GM23338 (cell line): ENCODE measurements around the gene CSTF3. TPM values are rescaled to one million over a fixed set of nuclear protein-coding genes. Genes with fewer than 3 reads are reported as not detected.

Source experiments
- ATAC-seq: fragments of 200-7000 bp; cut with Tn5 transposase; 3 replicates; pipeline ENCODE4 v1.9.1; 2020
- DNase-seq: peaks from one replicate; pipeline ENCODE4 v3.0.0-alpha.2; 2015; ENCODE audit warnings: low spot score
- H2AFZ ChIP-seq: fragments of 200-600 bp; sonication (generic); 2 replicates; pipeline ENCODE4 v1.8.0; 2016; ENCODE audit warnings: antibody characterized with exemption, mild to moderate bottlenecking, moderate library complexity
- H3F3A ChIP-seq: fragments of 200-600 bp; sonication (generic); replicated peaks from 2 replicates; pipeline ENCODE4 v1.8.0; 2017; ENCODE audit warnings: antibody characterized with exemption, mixed run types, low read depth
- H3K27ac ChIP-seq: fragments of 200-600 bp; sonication (generic); 2 replicates; pipeline ENCODE4 v1.6.1; 2016; ENCODE audit warnings: low read depth
- H3K27me3 ChIP-seq: fragments of 200-600 bp; sonication (generic); 2 replicates; pipeline ENCODE4 v1.8.0; 2016; ENCODE audit warnings: mild to moderate bottlenecking, mixed run types, moderate library complexity; ENCODE audit not compliant: insufficient read depth
- H3K36me3 ChIP-seq: fragments of 200-600 bp; sonication (generic); 2 replicates; pipeline ENCODE4 v1.8.0; 2016; ENCODE audit warnings: mild to moderate bottlenecking; ENCODE audit not compliant: insufficient read depth
- H3K4me1 ChIP-seq: fragments of 200-600 bp; sonication (generic); 2 replicates; pipeline ENCODE4 v1.8.0; 2016; ENCODE audit warnings: mild to moderate bottlenecking, moderate library complexity; ENCODE audit not compliant: insufficient read depth
- H3K4me2 ChIP-seq: fragments of 200-600 bp; sonication (generic); 2 replicates; pipeline ENCODE4 v1.7.1; 2017; ENCODE audit warnings: mixed run types
- H3K4me3 ChIP-seq: fragments of 200-600 bp; sonication (generic); 2 replicates; pipeline ENCODE4 v1.6.1; 2016; ENCODE audit warnings: mixed run types
- H3K79me2 ChIP-seq: fragments of 200-600 bp; sonication (generic); replicated peaks from 2 replicates; pipeline ENCODE4 v1.8.0; 2017; ENCODE audit warnings: mild to moderate bottlenecking; ENCODE audit not compliant: insufficient read depth
- H3K9me2 ChIP-seq: fragments of 200-600 bp; sonication (generic); 2 replicates; pipeline ENCODE4 v1.8.0; 2017; ENCODE audit not compliant: insufficient read depth
- H4K20me1 ChIP-seq: fragments of 200-600 bp; sonication (generic); replicated peaks from 2 replicates; pipeline ENCODE4 v1.8.0; 2017; ENCODE audit warnings: mild to moderate bottlenecking; ENCODE audit not compliant: insufficient read depth
- H3K27ac Mint-ChIP-seq: 2 replicates; pipeline ENCODE4 v1.8.0; 2020; ENCODE audit warnings: inconsistent platforms, mild to moderate bottlenecking, moderate library complexity, mixed read lengths
- H3K27me3 Mint-ChIP-seq: 3 replicates; pipeline ENCODE4 v1.8.0; 2022; ENCODE audit warnings: low read depth, mild to moderate bottlenecking, moderate library complexity, mixed read lengths, inconsistent platforms; ENCODE audit not compliant: insufficient read depth, poor library complexity
- H3K36me3 Mint-ChIP-seq: 3 replicates; pipeline ENCODE4 v1.8.0; 2021; ENCODE audit warnings: low read depth, mild to moderate bottlenecking, inconsistent platforms, moderate library complexity, mixed read lengths
- H3K4me1 Mint-ChIP-seq: 3 replicates; pipeline ENCODE4 v1.8.0; 2020; ENCODE audit warnings: mild to moderate bottlenecking, inconsistent platforms, mixed read lengths
- H3K4me3 Mint-ChIP-seq: 3 replicates; pipeline ENCODE4 v1.8.0; 2021; ENCODE audit warnings: moderate library complexity, mild to moderate bottlenecking, inconsistent platforms, mixed read lengths
- H3K9me3 Mint-ChIP-seq: 3 replicates; pipeline ENCODE4 v1.8.0; 2020; ENCODE audit warnings: moderate library complexity, mild to moderate bottlenecking, inconsistent platforms, mixed read lengths
- CREB1 ChIP-seq: fragments of 250-450 bp; sonication (Bioruptor Pico); IDR thresholded peaks from 2 replicates; pipeline ENCODE4 v1.5.0; 2020; ENCODE audit warnings: low read depth, mild to moderate bottlenecking, moderate library complexity
- EZH2 ChIP-seq: fragments of 200-600 bp; sonication (generic); IDR thresholded peaks from one replicate; pipeline ENCODE4 v1.8.0; 2017; ENCODE audit warnings: antibody characterized with exemption, mild to moderate bottlenecking, low read depth; ENCODE audit not compliant: unreplicated experiment
- EZH2phosphoT487 ChIP-seq: fragments of 200-600 bp; sonication (generic); IDR thresholded peaks from one replicate; pipeline ENCODE4 v1.8.1; 2018; ENCODE audit warnings: antibody characterized with exemption; ENCODE audit not compliant: unreplicated experiment
- JUNB ChIP-seq: IDR thresholded peaks from one replicate; pipeline ENCODE4 v1.6.1; 2016; ENCODE audit warnings: antibody characterized with exemption; ENCODE audit not compliant: unreplicated experiment
- POLR2AphosphoS5 ChIP-seq: IDR thresholded peaks from 2 replicates; pipeline ENCODE4 v1.6.1; 2016; ENCODE audit warnings: antibody characterized with exemption, low read depth
- STAT1 ChIP-seq: IDR thresholded peaks from one replicate; pipeline ENCODE4 v1.6.1; 2016; ENCODE audit warnings: antibody characterized with exemption; ENCODE audit not compliant: unreplicated experiment
- ZNF114 ChIP-seq: fragments of 250-450 bp; sonication (Bioruptor Pico); IDR thresholded peaks from 2 replicates; pipeline ENCODE4 v1.5.0; 2020; ENCODE audit warnings: mild to moderate bottlenecking, moderate library complexity
- ZNF331 ChIP-seq: fragments of 250-450 bp; sonication (Bioruptor Pico); IDR thresholded peaks from 2 replicates; pipeline ENCODE4 v1.5.0; 2020; ENCODE audit warnings: low read depth, mild to moderate bottlenecking, moderate library complexity
- polyA plus RNA-seq: library from polyadenylated mRNA; unstranded; fragments of >200 nt; fragmentation: Nextera tagmentation; extraction: Ambion mirVana; gene quantifications from 2 replicates; pipeline ENCODE4 v1.2.1, GENCODE V29; 2016
- total RNA-seq: library from RNA; depleted of rRNA; stranded (reverse); fragments of >200 nt; shearing (Covaris generic); gene quantifications from 2 replicates; pipeline ENCODE4 v1.2.3, GENCODE V29; 2014
- TF ChIP-seq, protein P1 (sequence below), 2 experiments: fragments of 200-600 bp in 1 of 2; sonication (generic) in 1 of 2; conservative IDR thresholded peaks; 2 replicates each; pipeline versions ENCODE4 v1.5.1 to v1.6.1; 2016 to 2017; ENCODE audit warnings: antibody characterized with exemption in 2 of 2, low read depth in 2 of 2, mild to moderate bottlenecking in 2 of 2, moderate library complexity in 1 of 2
- TF ChIP-seq, protein P2 (sequence below): IDR thresholded peaks from 2 replicates; pipeline ENCODE4 v1.6.1; 2016; ENCODE audit warnings: antibody characterized with exemption
- TF ChIP-seq, protein P3 (sequence below): IDR thresholded peaks from one replicate; pipeline ENCODE4 v1.6.1; 2018; ENCODE audit warnings: antibody characterized with exemption; ENCODE audit not compliant: unreplicated experiment

CSTF3 gene
- total and polyA plus RNA-seq, 2 experiments from 2014 or later = 83.2 to 158 TPM

DNA sequence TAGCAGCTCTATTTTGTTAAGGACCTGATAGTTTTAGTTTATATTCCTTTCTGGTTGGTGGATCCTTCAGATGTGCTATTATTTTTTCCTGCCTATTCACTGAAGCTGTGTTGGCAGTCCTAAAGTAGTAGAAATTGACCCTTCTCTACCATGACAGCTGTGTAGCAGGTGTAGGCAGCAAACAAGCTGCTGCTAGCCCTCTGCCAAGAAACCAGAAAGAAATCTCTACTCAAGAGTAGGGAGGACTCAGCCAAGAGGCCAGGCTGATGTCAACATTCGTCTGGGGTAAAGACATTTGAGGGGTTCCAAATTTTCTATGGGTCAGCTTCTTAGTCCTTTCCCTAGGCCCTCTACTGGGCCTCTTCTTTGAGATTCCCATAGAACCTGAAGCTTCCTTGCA is 51.2 kb downstream of the CSTF3 start (continued):
- TF ChIP-seq, protein P1, sequence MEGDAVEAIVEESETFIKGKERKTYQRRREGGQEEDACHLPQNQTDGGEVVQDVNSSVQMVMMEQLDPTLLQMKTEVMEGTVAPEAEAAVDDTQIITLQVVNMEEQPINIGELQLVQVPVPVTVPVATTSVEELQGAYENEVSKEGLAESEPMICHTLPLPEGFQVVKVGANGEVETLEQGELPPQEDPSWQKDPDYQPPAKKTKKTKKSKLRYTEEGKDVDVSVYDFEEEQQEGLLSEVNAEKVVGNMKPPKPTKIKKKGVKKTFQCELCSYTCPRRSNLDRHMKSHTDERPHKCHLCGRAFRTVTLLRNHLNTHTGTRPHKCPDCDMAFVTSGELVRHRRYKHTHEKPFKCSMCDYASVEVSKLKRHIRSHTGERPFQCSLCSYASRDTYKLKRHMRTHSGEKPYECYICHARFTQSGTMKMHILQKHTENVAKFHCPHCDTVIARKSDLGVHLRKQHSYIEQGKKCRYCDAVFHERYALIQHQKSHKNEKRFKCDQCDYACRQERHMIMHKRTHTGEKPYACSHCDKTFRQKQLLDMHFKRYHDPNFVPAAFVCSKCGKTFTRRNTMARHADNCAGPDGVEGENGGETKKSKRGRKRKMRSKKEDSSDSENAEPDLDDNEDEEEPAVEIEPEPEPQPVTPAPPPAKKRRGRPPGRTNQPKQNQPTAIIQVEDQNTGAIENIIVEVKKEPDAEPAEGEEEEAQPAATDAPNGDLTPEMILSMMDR (conservative IDR thresholded peaks at IDR 0.05; ENCODE audit: low read depth in 2 of 2) = no peak
- TF ChIP-seq ZNF114 (CRISPR knock-in tag) (no peak), JUNB (no peak), STAT1 (no peak), EZH2 (no peak), POLR2AphosphoS5 (no peak)
- TF ChIP-seq, protein P2, sequence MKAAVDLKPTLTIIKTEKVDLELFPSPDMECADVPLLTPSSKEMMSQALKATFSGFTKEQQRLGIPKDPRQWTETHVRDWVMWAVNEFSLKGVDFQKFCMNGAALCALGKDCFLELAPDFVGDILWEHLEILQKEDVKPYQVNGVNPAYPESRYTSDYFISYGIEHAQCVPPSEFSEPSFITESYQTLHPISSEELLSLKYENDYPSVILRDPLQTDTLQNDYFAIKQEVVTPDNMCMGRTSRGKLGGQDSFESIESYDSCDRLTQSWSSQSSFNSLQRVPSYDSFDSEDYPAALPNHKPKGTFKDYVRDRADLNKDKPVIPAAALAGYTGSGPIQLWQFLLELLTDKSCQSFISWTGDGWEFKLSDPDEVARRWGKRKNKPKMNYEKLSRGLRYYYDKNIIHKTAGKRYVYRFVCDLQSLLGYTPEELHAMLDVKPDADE = no peak

DNA sequence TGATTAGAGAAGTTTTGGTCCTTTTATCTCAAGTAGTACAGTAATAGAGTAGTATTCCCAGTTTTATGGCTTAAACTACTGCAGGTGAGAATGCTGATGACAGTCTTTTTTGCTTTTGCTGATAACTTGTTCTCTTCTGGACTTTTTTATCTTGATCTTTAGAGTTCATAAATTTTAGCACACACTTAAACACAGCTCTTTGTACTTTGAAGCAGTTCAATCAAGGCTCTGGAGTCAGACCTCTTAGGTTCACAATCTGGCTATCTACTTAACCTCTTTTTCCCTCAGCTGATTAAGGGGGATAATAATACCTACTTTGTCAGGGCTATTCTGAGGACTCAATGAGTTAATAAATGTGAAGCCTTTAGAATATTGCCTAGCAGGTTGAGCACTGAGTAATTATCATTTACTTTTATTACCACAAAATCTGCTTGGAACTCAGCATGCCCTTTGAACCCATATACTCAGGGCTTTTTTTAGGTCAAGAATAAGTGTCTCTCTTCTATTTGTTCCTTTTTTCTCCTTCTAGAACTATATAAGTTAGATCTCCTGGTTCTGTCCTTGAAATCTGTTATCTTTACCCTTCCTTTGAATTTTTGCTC is 51.9 kb downstream of the CSTF3 start:
- 0 out of 2 replicates have a peak overlapping the region, but pooled peaks have one; percentile 7 for H3K27ac ChIP-seq
- Mint-ChIP-seq H3K27ac (no peak overlapping the region), H3K36me3 (no peaks in the 10 kb centered on the region; the same call in 2 of the 3 replicates), H3K4me1 (no peaks in the 10 kb centered on the region), H3K4me3 (no peak overlapping the region), H3K27me3 (peaks cover 4% of the 10 kb centered on the region), H3K9me3 (no peaks in the 10 kb centered on the region)
- no peaks in the 10 kb centered on the region for H3K27me3 ChIP-seq
- no peaks in the 10 kb centered on the region for H3K36me3 ChIP-seq
- H2AFZ ChIP-seq = no peak overlapping the region
- no peaks in the 10 kb centered on the region for H3K9me2 ChIP-seq
- H3K79me2 ChIP-seq = no peaks in the 10 kb centered on the region
- no peak overlapping the region for H3K4me3 ChIP-seq
- no peaks in the 10 kb centered on the region for H3K4me1 ChIP-seq
- H4K20me1 ChIP-seq = no peaks in the 10 kb centered on the region
- no peaks in the 10 kb centered on the region for H3F3A ChIP-seq
- no peak for ATAC-seq
- no peak overlapping the region for H3K4me2 ChIP-seq
- DNase-seq = no peak
- TF ChIP-seq, protein P3, sequence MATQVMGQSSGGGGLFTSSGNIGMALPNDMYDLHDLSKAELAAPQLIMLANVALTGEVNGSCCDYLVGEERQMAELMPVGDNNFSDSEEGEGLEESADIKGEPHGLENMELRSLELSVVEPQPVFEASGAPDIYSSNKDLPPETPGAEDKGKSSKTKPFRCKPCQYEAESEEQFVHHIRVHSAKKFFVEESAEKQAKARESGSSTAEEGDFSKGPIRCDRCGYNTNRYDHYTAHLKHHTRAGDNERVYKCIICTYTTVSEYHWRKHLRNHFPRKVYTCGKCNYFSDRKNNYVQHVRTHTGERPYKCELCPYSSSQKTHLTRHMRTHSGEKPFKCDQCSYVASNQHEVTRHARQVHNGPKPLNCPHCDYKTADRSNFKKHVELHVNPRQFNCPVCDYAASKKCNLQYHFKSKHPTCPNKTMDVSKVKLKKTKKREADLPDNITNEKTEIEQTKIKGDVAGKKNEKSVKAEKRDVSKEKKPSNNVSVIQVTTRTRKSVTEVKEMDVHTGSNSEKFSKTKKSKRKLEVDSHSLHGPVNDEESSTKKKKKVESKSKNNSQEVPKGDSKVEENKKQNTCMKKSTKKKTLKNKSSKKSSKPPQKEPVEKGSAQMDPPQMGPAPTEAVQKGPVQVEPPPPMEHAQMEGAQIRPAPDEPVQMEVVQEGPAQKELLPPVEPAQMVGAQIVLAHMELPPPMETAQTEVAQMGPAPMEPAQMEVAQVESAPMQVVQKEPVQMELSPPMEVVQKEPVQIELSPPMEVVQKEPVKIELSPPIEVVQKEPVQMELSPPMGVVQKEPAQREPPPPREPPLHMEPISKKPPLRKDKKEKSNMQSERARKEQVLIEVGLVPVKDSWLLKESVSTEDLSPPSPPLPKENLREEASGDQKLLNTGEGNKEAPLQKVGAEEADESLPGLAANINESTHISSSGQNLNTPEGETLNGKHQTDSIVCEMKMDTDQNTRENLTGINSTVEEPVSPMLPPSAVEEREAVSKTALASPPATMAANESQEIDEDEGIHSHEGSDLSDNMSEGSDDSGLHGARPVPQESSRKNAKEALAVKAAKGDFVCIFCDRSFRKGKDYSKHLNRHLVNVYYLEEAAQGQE = no peak
- TF ChIP-seq JUNB = no peak
- TF ChIP-seq STAT1 = no peak
- TF ChIP-seq, protein P1 (conservative IDR thresholded peaks at IDR 0.05; ENCODE audit: low read depth in 2 of 2) = no peak
- TF ChIP-seq POLR2AphosphoS5 = no peak
- no peak for TF ChIP-seq EZH2
- no peak for TF ChIP-seq CREB1 (CRISPR knock-in tag)
- TF ChIP-seq, protein P2 = no peak
- no peak for TF ChIP-seq ZNF331 (CRISPR knock-in tag)
- no peak for TF ChIP-seq EZH2phosphoT487
